ENCODE measurements around the gene PRMT7.

- TF ChIP-seq, protein P1, sequence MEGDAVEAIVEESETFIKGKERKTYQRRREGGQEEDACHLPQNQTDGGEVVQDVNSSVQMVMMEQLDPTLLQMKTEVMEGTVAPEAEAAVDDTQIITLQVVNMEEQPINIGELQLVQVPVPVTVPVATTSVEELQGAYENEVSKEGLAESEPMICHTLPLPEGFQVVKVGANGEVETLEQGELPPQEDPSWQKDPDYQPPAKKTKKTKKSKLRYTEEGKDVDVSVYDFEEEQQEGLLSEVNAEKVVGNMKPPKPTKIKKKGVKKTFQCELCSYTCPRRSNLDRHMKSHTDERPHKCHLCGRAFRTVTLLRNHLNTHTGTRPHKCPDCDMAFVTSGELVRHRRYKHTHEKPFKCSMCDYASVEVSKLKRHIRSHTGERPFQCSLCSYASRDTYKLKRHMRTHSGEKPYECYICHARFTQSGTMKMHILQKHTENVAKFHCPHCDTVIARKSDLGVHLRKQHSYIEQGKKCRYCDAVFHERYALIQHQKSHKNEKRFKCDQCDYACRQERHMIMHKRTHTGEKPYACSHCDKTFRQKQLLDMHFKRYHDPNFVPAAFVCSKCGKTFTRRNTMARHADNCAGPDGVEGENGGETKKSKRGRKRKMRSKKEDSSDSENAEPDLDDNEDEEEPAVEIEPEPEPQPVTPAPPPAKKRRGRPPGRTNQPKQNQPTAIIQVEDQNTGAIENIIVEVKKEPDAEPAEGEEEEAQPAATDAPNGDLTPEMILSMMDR (IDR thresholded peaks at IDR 0.05 in 8 of 11, conservative IDR thresholded peaks at IDR 0.05 in 3 of 11), result no peak
- TF ChIP-seq POLR2A (IDR thresholded peaks at IDR 0.05) (no peak), POLR2AphosphoS5 (IDR thresholded peaks at IDR 0.05) (no peak)
Measured at GRCh38 chr16:68371706-68372380, 61.0 kb downstream of the PRMT7 start.
